SH-SY5Y (cell line): ENCODE data around the gene AGPAT3.

Experiments used
- GATA2 ChIP-seq: IDR thresholded peaks from 2 replicates; pipeline ENCODE4 v1.6.1; 2011; ENCODE audit warnings: mild to moderate bottlenecking, low read depth, low read length
- GATA3 ChIP-seq: IDR thresholded peaks from 2 replicates; pipeline ENCODE4 v1.6.1; 2011; ENCODE audit warnings: low read depth, mild to moderate bottlenecking, low read length, moderate library complexity

DNA sequence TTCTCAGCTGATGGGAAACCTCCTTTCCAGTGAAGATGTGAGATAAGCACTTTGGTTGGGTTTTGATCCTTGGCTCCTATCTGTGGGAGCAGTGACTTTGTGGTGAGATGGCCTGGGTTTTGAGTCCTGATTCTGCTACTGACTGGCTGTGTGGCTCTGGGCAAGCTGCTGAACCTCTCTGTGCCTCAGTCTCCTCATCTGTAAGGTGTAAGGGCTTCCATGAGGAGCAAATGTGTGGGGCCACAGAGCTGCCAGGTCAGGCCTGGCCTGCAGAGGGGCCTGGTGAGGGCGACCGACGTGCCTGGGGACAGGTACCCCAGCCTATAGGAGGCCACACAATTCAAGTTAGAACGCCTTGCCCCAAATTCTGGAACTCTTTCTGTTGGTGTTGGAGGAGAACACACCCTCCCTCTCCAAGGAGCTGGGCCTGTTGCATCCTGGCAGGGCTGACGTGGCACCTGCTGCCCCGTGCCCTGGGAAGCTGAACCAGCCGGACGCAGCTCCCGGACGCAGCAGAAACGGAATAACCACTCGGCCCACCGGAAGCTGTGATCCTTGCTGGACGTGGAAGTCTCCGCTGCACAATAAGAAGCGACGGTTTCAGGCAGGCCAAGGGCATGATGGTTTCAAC lies 62.7 kb downstream of the AGPAT3 start:
- no peak for TF ChIP-seq GATA2
- no peak for TF ChIP-seq GATA3
